Retinal pigment epithelial cell (primary cell): ENCODE data around the gene HOMER3.

ENCODE experiments used
- DNase-seq: peaks from one replicate; pipeline ENCODE4 v3.0.0-alpha.2; 2010; ENCODE audit warnings: low read depth
- H3K4me3 ChIP-seq: 2 replicates; pipeline ENCODE4 v1.5.1; 2011; ENCODE audit warnings: mild to moderate bottlenecking, low read length, control low read depth, moderate library complexity
- CTCF ChIP-seq: conservative IDR thresholded peaks from 2 replicates; pipeline ENCODE4 v1.5.1; 2011; ENCODE audit warnings: low read depth, low read length, control low read depth, inconsistent platforms

Gene HOMER3

GRCh38 chr19:18889949-18890745, 50.9 kb downstream of the HOMER3 start:
- no peak overlapping the region for H3K4me3 ChIP-seq
- TF ChIP-seq CTCF: no peak
- DNase-seq: no peak

- no peak for DNase-seq
- TF ChIP-seq CTCF: no peak
- no peak overlapping the region for H3K4me3 ChIP-seq
Observed at GRCh38 chr19:18886972-18887371, 54.0 kb downstream of the HOMER3 start.

GRCh38 chr19:18883526-18884304, 57.3 kb downstream of the HOMER3 start:
- no peak overlapping the region for H3K4me3 ChIP-seq
- no peak for TF ChIP-seq CTCF
- DNase-seq: no peak

- H3K4me3 ChIP-seq: no peak overlapping the region
- TF ChIP-seq CTCF: no peak
- no peak for DNase-seq
Observed at GRCh38 chr19:18881491-18881890, 59.5 kb downstream of the HOMER3 start.

- no peak overlapping the region for H3K4me3 ChIP-seq
- no peak for DNase-seq
- TF ChIP-seq CTCF: no peak
Observed at GRCh38 chr19:18879579-18880373, 61.2 kb downstream of the HOMER3 start.
